ENCODE data around the gene SEC16A.

- TF ChIP-seq CTCF (IDR thresholded peaks at IDR 0.05) (no peak), POLR2A (IDR thresholded peaks at IDR 0.05) (no peak)
Observed at GRCh38 chr9:136499071-136499934, 16.5 kb upstream of the SEC16A start.
